HepG2 (cell line): ENCODE results near the gene EGR1. TPM values are rescaled to one million over a fixed set of nuclear protein-coding genes. Genes with fewer than 3 reads are reported as not detected.

ENCODE experiments used
- ADNP ChIP-seq: sonication (generic); formaldehyde crosslinking; IDR thresholded peaks from 2 replicates; pipeline ENCODE4 v1.4.0; 2020; ENCODE audit warnings: missing genetic modification reagents
- ATM ChIP-seq: fragments of 450-650 bp; IDR thresholded peaks from 2 replicates; pipeline ENCODE4 v1.7.1; 2017; ENCODE audit warnings: mild to moderate bottlenecking, borderline replicate concordance
- CHD4 ChIP-seq: fragments of 200-600 bp; sonication (generic); IDR thresholded peaks from 2 replicates; pipeline ENCODE4 v1.7.0; 2017; ENCODE audit warnings: mild to moderate bottlenecking, low read length, borderline replicate concordance
- ESRRA ChIP-seq: sonication (generic); formaldehyde crosslinking; IDR thresholded peaks from 2 replicates; pipeline ENCODE4 v1.5.1; 2020; ENCODE audit warnings: mild to moderate bottlenecking, low read depth, missing genetic modification reagents
- GABPA ChIP-seq, 2 experiments: IDR thresholded peaks; 2 replicates each; pipeline ENCODE4 v1.6.1; 2011 to 2016; ENCODE audit warnings: low read depth in 2 of 2, low read length in 1 of 2, missing biosample characterization in 1 of 2, missing genetic modification characterization in 1 of 2
- HDAC2 ChIP-seq: sonication (generic); formaldehyde crosslinking; IDR thresholded peaks from 2 replicates; pipeline ENCODE4 v1.4.0; 2020; ENCODE audit warnings: missing genetic modification reagents
- HMG20B ChIP-seq: conservative IDR thresholded peaks from 2 replicates; pipeline ENCODE4 v1.6.1; 2016; ENCODE audit warnings: missing genetic modification reagents, missing compliant biosample characterization
- HNRNPUL1 ChIP-seq: fragments of 200-400 bp; formaldehyde crosslinking; IDR thresholded peaks from 2 replicates; pipeline ENCODE4 v1.6.1; 2017; ENCODE audit warnings: low read depth, mild to moderate bottlenecking, low read length, moderate library complexity
- NFRKB ChIP-seq: fragments of 450-650 bp; IDR thresholded peaks from 2 replicates; pipeline ENCODE4 v1.6.1; 2017
- POLR2A ChIP-seq, 2 experiments: IDR thresholded peaks; 2 replicates each; pipeline ENCODE4 v1.6.1; 2011; ENCODE audit warnings: low read depth in 2 of 2, low read length in 2 of 2, mild to moderate bottlenecking in 1 of 2, moderate library complexity in 1 of 2; ENCODE audit not compliant: insufficient read depth in 1 of 2
- POLR2G ChIP-seq: fragments of 200-400 bp; formaldehyde crosslinking; IDR thresholded peaks from 2 replicates; pipeline ENCODE4 v1.6.1; 2018; ENCODE audit warnings: mild to moderate bottlenecking, low read depth, low read length, moderate library complexity
- RELA ChIP-seq: sonication (generic); formaldehyde crosslinking; IDR thresholded peaks from 2 replicates; pipeline ENCODE4 v1.4.0; 2020; ENCODE audit warnings: missing genetic modification reagents
- SRSF1 ChIP-seq: fragments of 200-400 bp; formaldehyde crosslinking; optimal IDR thresholded peaks from 2 replicates; pipeline ENCODE3; 2017; ENCODE audit warnings: mild to moderate bottlenecking, low read depth, low read length, moderate library complexity
- TBX3 ChIP-seq: fragments of 450-650 bp; IDR thresholded peaks from 2 replicates; pipeline ENCODE4 v1.6.1; 2017; ENCODE audit warnings: antibody characterized with exemption, mild to moderate bottlenecking, inconsistent platforms, borderline replicate concordance
- THYN1 ChIP-seq: sonication (generic); formaldehyde crosslinking; IDR thresholded peaks from 2 replicates; pipeline ENCODE4 v1.8.1; 2023; ENCODE audit warnings: low read depth, mild to moderate bottlenecking, moderate library complexity, missing genetic modification reagents, borderline replicate concordance
- TP53 ChIP-seq: sonication (generic); formaldehyde crosslinking; conservative IDR thresholded peaks from 2 replicates; pipeline ENCODE4 v1.4.0; 2020; ENCODE audit warnings: missing genetic modification reagents
- USF2 ChIP-seq, 2 experiments: sonication (generic) in 1 of 2; formaldehyde crosslinking in 1 of 2; IDR thresholded peaks; 2 replicates each; pipeline versions ENCODE4 v1.5.1 to v1.6.1; 2011 to 2020; ENCODE audit warnings: borderline replicate concordance in 1 of 2, low read depth in 1 of 2, low read length in 1 of 2, mild to moderate bottlenecking in 1 of 2, missing genetic modification reagents in 1 of 2, moderate library complexity in 1 of 2
- ZBTB7B ChIP-seq: sonication (generic); formaldehyde crosslinking; IDR thresholded peaks from 2 replicates; pipeline ENCODE4 v1.4.0; 2020; ENCODE audit warnings: missing genetic modification reagents
- ZNF160 ChIP-seq: sonication (generic); formaldehyde crosslinking; IDR thresholded peaks from 2 replicates; pipeline ENCODE4 v1.8.0; 2022; ENCODE audit warnings: mild to moderate bottlenecking, inconsistent platforms, missing genetic modification reagents
- ZNF264 ChIP-seq: sonication (generic); formaldehyde crosslinking; IDR thresholded peaks from 2 replicates; pipeline ENCODE4 v1.4.0; 2020; ENCODE audit warnings: missing genetic modification reagents
- ZNF382 ChIP-seq: sonication (generic); formaldehyde crosslinking; IDR thresholded peaks from 2 replicates; pipeline ENCODE4 v1.5.0; 2020; ENCODE audit warnings: missing genetic modification reagents, mild to moderate bottlenecking, borderline replicate concordance
- ZNF432 ChIP-seq: sonication (generic); formaldehyde crosslinking; IDR thresholded peaks from 2 replicates; pipeline ENCODE4 v1.5.0; 2020; ENCODE audit warnings: missing genetic modification reagents, mild to moderate bottlenecking, borderline replicate concordance
- ZNF556 ChIP-seq: sonication (generic); formaldehyde crosslinking; IDR thresholded peaks from 2 replicates; pipeline ENCODE4 v1.4.0; 2020; ENCODE audit warnings: mild to moderate bottlenecking, missing genetic modification reagents, borderline replicate concordance
- ZNF709 ChIP-seq: sonication (generic); formaldehyde crosslinking; IDR thresholded peaks from 2 replicates; pipeline ENCODE4 v1.5.0; 2020; ENCODE audit warnings: mild to moderate bottlenecking, missing genetic modification reagents
- ZNF761 ChIP-seq: sonication (generic); formaldehyde crosslinking; conservative IDR thresholded peaks from 2 replicates; pipeline ENCODE4 v1.4.0; 2020; ENCODE audit warnings: mild to moderate bottlenecking, missing genetic modification reagents
- ZNF768 ChIP-seq: sonication (generic); formaldehyde crosslinking; IDR thresholded peaks from 2 replicates; pipeline ENCODE4 v1.4.0; 2020; ENCODE audit warnings: missing genetic modification reagents
- ZNF781 ChIP-seq: sonication (generic); formaldehyde crosslinking; IDR thresholded peaks from 2 replicates; pipeline ENCODE4 v1.5.1; 2020; ENCODE audit warnings: borderline replicate concordance, mild to moderate bottlenecking, missing genetic modification reagents; ENCODE audit errors: not compliant biosample characterization
- polyA plus RNA-seq, 8 experiments: library from polyadenylated mRNA; depleted of rRNA in 3 of 8; stranded (reverse) in 7 of 8; unstranded in 1 of 8; fragments of >200 nt; fragmentation: Illumina TruSeq in 4 of 8; extraction: Trizol in 4 of 8; gene quantifications; 2 replicates each; pipeline versions ENCODE4 v1.2.1 to v1.2.3, GENCODE V29; 2011 to 2016; ENCODE audit warnings: low read depth in 4 of 8, missing spikeins in 1 of 8, mixed read lengths in 1 of 8; ENCODE audit not compliant: insufficient read depth in 1 of 8
- total RNA-seq, 5 experiments: library from RNA; depleted of rRNA; stranded (reverse); fragments of >200 nt; fragmentation: Illumina TruSeq; extraction: Trizol; gene quantifications; 2 replicates each; pipeline ENCODE4 v1.2.3, GENCODE V29; 2016; ENCODE audit warnings: low read depth in 1 of 5
- TF ChIP-seq, protein P1 (sequence below): sonication (generic); formaldehyde crosslinking; IDR thresholded peaks from 2 replicates; pipeline ENCODE4 v1.4.0; 2020; ENCODE audit warnings: mild to moderate bottlenecking, missing genetic modification reagents

The EGR1 gene
- total and polyA plus RNA-seq, 2 of the 13 experiments (the other 11 are each of a cell fraction or from before 2014, with no cell fraction given) = 4.1 to 4.5 TPM

DNA sequence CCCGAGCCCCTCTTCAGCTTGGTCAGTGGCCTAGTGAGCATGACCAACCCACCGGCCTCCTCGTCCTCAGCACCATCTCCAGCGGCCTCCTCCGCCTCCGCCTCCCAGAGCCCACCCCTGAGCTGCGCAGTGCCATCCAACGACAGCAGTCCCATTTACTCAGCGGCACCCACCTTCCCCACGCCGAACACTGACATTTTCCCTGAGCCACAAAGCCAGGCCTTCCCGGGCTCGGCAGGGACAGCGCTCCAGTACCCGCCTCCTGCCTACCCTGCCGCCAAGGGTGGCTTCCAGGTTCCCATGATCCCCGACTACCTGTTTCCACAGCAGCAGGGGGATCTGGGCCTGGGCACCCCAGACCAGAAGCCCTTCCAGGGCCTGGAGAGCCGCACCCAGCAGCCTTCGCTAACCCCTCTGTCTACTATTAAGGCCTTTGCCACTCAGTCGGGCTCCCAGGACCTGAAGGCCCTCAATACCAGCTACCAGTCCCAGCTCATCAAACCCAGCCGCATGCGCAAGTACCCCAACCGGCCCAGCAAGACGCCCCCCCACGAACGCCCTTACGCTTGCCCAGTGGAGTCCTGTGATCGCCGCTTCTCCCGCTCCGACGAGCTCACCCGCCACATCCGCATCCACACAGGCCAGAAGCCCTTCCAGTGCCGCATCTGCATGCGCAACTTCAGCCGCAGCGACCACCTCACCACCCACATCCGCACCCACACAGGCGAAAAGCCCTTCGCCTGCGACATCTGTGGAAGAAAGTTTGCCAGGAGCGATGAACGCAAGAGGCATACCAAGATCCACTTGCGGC is 1.8 kb downstream of the EGR1 start (continued):
- TF ChIP-seq, protein P1, sequence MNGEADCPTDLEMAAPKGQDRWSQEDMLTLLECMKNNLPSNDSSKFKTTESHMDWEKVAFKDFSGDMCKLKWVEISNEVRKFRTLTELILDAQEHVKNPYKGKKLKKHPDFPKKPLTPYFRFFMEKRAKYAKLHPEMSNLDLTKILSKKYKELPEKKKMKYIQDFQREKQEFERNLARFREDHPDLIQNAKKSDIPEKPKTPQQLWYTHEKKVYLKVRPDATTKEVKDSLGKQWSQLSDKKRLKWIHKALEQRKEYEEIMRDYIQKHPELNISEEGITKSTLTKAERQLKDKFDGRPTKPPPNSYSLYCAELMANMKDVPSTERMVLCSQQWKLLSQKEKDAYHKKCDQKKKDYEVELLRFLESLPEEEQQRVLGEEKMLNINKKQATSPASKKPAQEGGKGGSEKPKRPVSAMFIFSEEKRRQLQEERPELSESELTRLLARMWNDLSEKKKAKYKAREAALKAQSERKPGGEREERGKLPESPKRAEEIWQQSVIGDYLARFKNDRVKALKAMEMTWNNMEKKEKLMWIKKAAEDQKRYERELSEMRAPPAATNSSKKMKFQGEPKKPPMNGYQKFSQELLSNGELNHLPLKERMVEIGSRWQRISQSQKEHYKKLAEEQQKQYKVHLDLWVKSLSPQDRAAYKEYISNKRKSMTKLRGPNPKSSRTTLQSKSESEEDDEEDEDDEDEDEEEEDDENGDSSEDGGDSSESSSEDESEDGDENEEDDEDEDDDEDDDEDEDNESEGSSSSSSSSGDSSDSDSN (CRISPR knock-in tag) = no peak
- 0 out of 2 replicates have a peak, but pooled peaks have one; percentile 11 for TF ChIP-seq POLR2G
- no peak for TF ChIP-seq ZNF709 (CRISPR knock-in tag)
- 0 out of 2 replicates have a peak, but pooled peaks have one; percentile 19 for TF ChIP-seq ZNF768 (CRISPR knock-in tag)
- TF ChIP-seq HDAC2 = no peak
- TF ChIP-seq ZNF781 = no peak
- TF ChIP-seq SRSF1 = no peak
- TF ChIP-seq ZNF264 (CRISPR knock-in tag) = no peak
- no peak for TF ChIP-seq GABPA (IDR thresholded peaks at IDR 0.05; ENCODE audit: low read depth, low read length)
- TF ChIP-seq GABPA (CRISPR knock-in tag; IDR thresholded peaks at IDR 0.05; ENCODE audit: low read depth) = no peak
- TF ChIP-seq ZBTB7B = no peak
- TF ChIP-seq ZNF382 (CRISPR knock-in tag) = no peak
- TF ChIP-seq TBX3 = no peak
- TF ChIP-seq HMG20B (CRISPR knock-in tag) = no peak
- no peak for TF ChIP-seq TP53 (CRISPR knock-in tag)
- peak; percentile 20; the same call in 1 of the 2 replicates for TF ChIP-seq USF2 (IDR thresholded peaks at IDR 0.05; ENCODE audit: low read depth, low read length)
- no peak for TF ChIP-seq USF2 (CRISPR knock-in tag; IDR thresholded peaks at IDR 0.05; ENCODE audit: borderline replicate concordance)
- TF ChIP-seq NFRKB = no peak
- TF ChIP-seq ATM = no peak
- no peak for TF ChIP-seq ZNF761 (CRISPR knock-in tag)
- no peak for TF ChIP-seq ZNF432
- no peak for TF ChIP-seq CHD4
- TF ChIP-seq ADNP = no peak
- TF ChIP-seq POLR2A (IDR thresholded peaks at IDR 0.05; ENCODE audit: insufficient read depth in 1 of 2, low read depth in 2 of 2, low read length in 2 of 2) = no peak; a peak in 2 of 4 replicates
- TF ChIP-seq RELA = no peak
- no peak for TF ChIP-seq ZNF160
- TF ChIP-seq ESRRA (CRISPR knock-in tag) = no peak
- no peak for TF ChIP-seq ZNF556 (CRISPR knock-in tag)
- TF ChIP-seq HNRNPUL1 = no peak
- TF ChIP-seq THYN1 = no peak
